Esophagus muscularis mucosa (tissue), 4 donors: ENCODE results near the gene QRICH1.

ENCODE experiments used
- EP300 ChIP-seq: sonication (generic); formaldehyde crosslinking; IDR thresholded peaks from one replicate; pipeline ENCODE4 v1.6.1; 2017; ENCODE audit warnings: antibody characterized with exemption
- POLR2A ChIP-seq: fragments of 450-650 bp; IDR thresholded peaks from one replicate; pipeline ENCODE4 v1.6.1; 2017; ENCODE audit warnings: antibody characterized with exemption, moderate library complexity, mild to moderate bottlenecking, low read depth
- POLR2AphosphoS5 ChIP-seq, 2 donors: sonication (generic); formaldehyde crosslinking; IDR thresholded peaks; one replicate each; pipeline ENCODE4 v1.6.1; 2017; ENCODE audit warnings: antibody characterized with exemption in 2 of 2
- TF ChIP-seq, protein P1 (sequence below), 3 experiments: fragments of 200-600 bp in 2 of 3; fragments of 450-650 bp in 1 of 3; sonication (generic) in 2 of 3; IDR thresholded peaks; one replicate each; pipeline ENCODE4 v1.5.1; 2017 to 2019; ENCODE audit warnings: antibody characterized with exemption in 3 of 3, mild to moderate bottlenecking in 2 of 3, moderate library complexity in 1 of 3

DNA sequence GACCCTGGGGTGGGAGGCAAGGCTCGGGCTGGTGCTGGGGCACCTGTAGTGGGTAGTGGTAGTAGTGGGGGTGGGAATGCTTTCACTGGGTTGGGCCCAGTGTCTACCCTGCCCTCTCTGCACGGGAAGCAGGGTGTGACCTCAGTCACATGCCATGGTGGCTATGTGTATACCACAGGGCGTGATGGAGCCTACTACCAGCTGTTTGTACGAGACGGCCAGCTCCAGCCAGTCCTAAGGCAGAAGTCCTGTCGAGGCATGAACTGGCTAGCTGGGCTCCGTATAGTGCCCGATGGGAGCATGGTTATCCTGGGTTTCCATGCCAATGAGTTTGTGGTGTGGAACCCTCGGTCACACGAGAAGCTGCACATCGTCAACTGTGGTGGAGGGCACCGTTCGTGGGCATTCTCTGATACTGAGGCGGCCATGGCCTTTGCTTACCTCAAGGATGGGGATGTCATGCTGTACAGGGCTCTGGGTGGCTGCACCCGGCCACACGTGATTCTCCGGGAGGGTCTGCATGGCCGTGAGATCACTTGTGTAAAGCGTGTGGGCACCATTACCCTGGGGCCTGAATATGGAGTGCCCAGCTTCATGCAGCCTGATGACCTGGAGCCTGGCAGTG is 80.6 kb downstream of the QRICH1 start:
- TF ChIP-seq, protein P1, sequence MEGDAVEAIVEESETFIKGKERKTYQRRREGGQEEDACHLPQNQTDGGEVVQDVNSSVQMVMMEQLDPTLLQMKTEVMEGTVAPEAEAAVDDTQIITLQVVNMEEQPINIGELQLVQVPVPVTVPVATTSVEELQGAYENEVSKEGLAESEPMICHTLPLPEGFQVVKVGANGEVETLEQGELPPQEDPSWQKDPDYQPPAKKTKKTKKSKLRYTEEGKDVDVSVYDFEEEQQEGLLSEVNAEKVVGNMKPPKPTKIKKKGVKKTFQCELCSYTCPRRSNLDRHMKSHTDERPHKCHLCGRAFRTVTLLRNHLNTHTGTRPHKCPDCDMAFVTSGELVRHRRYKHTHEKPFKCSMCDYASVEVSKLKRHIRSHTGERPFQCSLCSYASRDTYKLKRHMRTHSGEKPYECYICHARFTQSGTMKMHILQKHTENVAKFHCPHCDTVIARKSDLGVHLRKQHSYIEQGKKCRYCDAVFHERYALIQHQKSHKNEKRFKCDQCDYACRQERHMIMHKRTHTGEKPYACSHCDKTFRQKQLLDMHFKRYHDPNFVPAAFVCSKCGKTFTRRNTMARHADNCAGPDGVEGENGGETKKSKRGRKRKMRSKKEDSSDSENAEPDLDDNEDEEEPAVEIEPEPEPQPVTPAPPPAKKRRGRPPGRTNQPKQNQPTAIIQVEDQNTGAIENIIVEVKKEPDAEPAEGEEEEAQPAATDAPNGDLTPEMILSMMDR (IDR thresholded peaks at IDR 0.05): no peak
- TF ChIP-seq POLR2AphosphoS5 (IDR thresholded peaks at IDR 0.05) (no peak), POLR2A (no peak), EP300 (no peak)
